ENCODE measurements around the gene STMND1.

DNA sequence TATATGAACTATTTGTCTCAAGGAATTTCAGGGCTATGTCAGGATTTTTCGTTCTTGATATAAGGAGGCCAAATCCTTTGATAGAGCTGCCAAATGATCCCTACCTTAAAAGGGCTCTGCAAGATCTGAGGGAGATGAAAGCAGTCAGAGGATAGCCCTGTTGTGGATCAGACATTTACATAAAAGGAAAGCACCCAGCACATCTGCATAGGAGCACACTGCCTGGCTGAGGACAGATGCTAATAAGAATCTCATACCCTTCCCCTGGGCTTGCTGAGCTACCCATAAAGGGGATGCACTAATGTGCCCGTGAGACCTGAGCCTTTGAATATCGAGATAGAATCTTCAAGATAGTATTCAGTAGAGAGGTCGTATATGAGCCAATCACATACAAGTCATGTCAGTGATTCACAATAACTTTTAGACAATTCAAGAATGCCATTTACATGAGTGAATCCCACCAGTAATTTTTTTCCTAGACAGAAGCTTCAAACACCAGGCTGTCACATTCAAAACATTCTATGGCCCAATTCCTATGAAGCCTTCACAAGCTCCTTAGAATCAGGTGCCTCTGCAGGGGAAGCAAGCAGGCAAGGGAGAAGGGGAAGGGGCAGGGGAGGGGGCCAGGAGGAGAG, 71.1 kb downstream of the STMND1 start:
- TF ChIP-seq, protein P1, sequence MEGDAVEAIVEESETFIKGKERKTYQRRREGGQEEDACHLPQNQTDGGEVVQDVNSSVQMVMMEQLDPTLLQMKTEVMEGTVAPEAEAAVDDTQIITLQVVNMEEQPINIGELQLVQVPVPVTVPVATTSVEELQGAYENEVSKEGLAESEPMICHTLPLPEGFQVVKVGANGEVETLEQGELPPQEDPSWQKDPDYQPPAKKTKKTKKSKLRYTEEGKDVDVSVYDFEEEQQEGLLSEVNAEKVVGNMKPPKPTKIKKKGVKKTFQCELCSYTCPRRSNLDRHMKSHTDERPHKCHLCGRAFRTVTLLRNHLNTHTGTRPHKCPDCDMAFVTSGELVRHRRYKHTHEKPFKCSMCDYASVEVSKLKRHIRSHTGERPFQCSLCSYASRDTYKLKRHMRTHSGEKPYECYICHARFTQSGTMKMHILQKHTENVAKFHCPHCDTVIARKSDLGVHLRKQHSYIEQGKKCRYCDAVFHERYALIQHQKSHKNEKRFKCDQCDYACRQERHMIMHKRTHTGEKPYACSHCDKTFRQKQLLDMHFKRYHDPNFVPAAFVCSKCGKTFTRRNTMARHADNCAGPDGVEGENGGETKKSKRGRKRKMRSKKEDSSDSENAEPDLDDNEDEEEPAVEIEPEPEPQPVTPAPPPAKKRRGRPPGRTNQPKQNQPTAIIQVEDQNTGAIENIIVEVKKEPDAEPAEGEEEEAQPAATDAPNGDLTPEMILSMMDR (conservative IDR thresholded peaks at IDR 0.05 in 1 of 2, IDR thresholded peaks at IDR 0.05 in 1 of 2; ENCODE audit: low read depth in 1 of 2, low read length in 2 of 2) = no peak
- TF ChIP-seq EZH2 (IDR thresholded peaks at IDR 0.05; ENCODE audit: low read length, missing control alignments) = no peak

Measured in fibroblast of lung (primary cell).